ENCODE results near the gene STK17A.

Gene STK17A

GRCh38 chr7:43636093-43636492 lies 53.2 kb downstream of the STK17A start:
- no peak for DNase-seq (ENCODE audit: low read depth)

GRCh38 chr7:43637114-43637806 lies 54.4 kb downstream of the STK17A start:
- DNase-seq (ENCODE audit: low read depth): no peak

- DNase-seq (ENCODE audit: low read depth): peak; percentile 67
These were observed 57.1 kb downstream of the STK17A start for GRCh38 chr7:43639858-43640491.

- DNase-seq (ENCODE audit: low read depth): no peak
These were observed 57.8 kb downstream of the STK17A start for GRCh38 chr7:43640679-43641078.

- DNase-seq (ENCODE audit: low read depth): no peak
These were observed 60.2 kb downstream of the STK17A start for GRCh38 chr7:43642897-43643630.

GRCh38 chr7:43643846-43644245 lies 60.9 kb downstream of the STK17A start:
- DNase-seq (ENCODE audit: low read depth): no peak

- no peak for DNase-seq (ENCODE audit: low read depth)
These were observed 62.9 kb downstream of the STK17A start for GRCh38 chr7:43645699-43646226.

GRCh38 chr7:43646603-43647338 lies 63.9 kb downstream of the STK17A start:
- peak; percentile 68 for DNase-seq (ENCODE audit: low read depth)

- peak; percentile 47 for DNase-seq (ENCODE audit: low read depth)
These were observed 64.4 kb downstream of the STK17A start for GRCh38 chr7:43647339-43647672.

- DNase-seq (ENCODE audit: low read depth): peak; percentile 100
These were observed 65.0 kb downstream of the STK17A start for GRCh38 chr7:43647673-43648472.

GRCh38 chr7:43648473-43649406 lies 65.8 kb downstream of the STK17A start:
- peak; percentile 58 for DNase-seq (ENCODE audit: low read depth)

- DNase-seq (ENCODE audit: low read depth): no peak
These were observed 66.9 kb downstream of the STK17A start for GRCh38 chr7:43649755-43650274.

GRCh38 chr7:43650457-43651052 lies 67.6 kb downstream of the STK17A start:
- DNase-seq (ENCODE audit: low read depth): peak; percentile 56

GRCh38 chr7:43652364-43652763 lies 69.5 kb downstream of the STK17A start:
- DNase-seq (ENCODE audit: low read depth): no peak

GRCh38 chr7:43653466-43653865 lies 70.6 kb downstream of the STK17A start:
- DNase-seq (ENCODE audit: low read depth): no peak

GRCh38 chr7:43653891-43654504 lies 71.1 kb downstream of the STK17A start:
- DNase-seq (ENCODE audit: low read depth): no peak

- DNase-seq (ENCODE audit: low read depth): no peak
These were observed 72.7 kb downstream of the STK17A start for GRCh38 chr7:43655584-43655983.

- no peak for DNase-seq (ENCODE audit: low read depth)
These were observed 74.1 kb downstream of the STK17A start for GRCh38 chr7:43656997-43657396.
